Measurements from ENCODE around the gene AP1B1.

The AP1B1 gene

GRCh38 chr22:29394931-29395581, 6.7 kb upstream of the AP1B1 start:
- no peak for DNase-seq (ENCODE audit: low spot score)
- H3K4me3 ChIP-seq (ENCODE audit: severe bottlenecking): no peak overlapping the region
- H3K27me3 ChIP-seq (ENCODE audit: insufficient read depth, poor library complexity, severe bottlenecking): no peaks in the 10 kb centered on the region
- H3K9me3 ChIP-seq (ENCODE audit: severe bottlenecking): no peaks in the 10 kb centered on the region
- peak; percentile 92 for ATAC-seq (ENCODE audit: low read depth)
- no peaks in the 10 kb centered on the region for H3K36me3 ChIP-seq (ENCODE audit: low read depth)
- H3K4me1 ChIP-seq (ENCODE audit: insufficient read depth, poor library complexity, severe bottlenecking): no peaks in the 10 kb centered on the region
- peak; percentile 90 for TF ChIP-seq CTCF (IDR thresholded peaks at IDR 0.05; ENCODE audit: poor library complexity, severe bottlenecking)
- H3K27ac ChIP-seq (ENCODE audit: poor library complexity, severe bottlenecking): no peak overlapping the region

- no peaks in the 10 kb centered on the region for H3K36me3 ChIP-seq (ENCODE audit: low read depth)
- H3K27ac ChIP-seq (ENCODE audit: poor library complexity, severe bottlenecking): no peak overlapping the region
- H3K9me3 ChIP-seq (ENCODE audit: severe bottlenecking): no peaks in the 10 kb centered on the region
- DNase-seq (ENCODE audit: low spot score) (no peak), ATAC-seq (ENCODE audit: low read depth) (no peak)
- no peak for TF ChIP-seq CTCF (IDR thresholded peaks at IDR 0.05; ENCODE audit: poor library complexity, severe bottlenecking)
- no peaks in the 10 kb centered on the region for H3K4me1 ChIP-seq (ENCODE audit: insufficient read depth, poor library complexity, severe bottlenecking)
- H3K27me3 ChIP-seq (ENCODE audit: insufficient read depth, poor library complexity, severe bottlenecking): no peaks in the 10 kb centered on the region
- H3K4me3 ChIP-seq (ENCODE audit: severe bottlenecking): no peak overlapping the region
Measured at GRCh38 chr22:29393019-29393608, 4.7 kb upstream of the AP1B1 start.

DNA sequence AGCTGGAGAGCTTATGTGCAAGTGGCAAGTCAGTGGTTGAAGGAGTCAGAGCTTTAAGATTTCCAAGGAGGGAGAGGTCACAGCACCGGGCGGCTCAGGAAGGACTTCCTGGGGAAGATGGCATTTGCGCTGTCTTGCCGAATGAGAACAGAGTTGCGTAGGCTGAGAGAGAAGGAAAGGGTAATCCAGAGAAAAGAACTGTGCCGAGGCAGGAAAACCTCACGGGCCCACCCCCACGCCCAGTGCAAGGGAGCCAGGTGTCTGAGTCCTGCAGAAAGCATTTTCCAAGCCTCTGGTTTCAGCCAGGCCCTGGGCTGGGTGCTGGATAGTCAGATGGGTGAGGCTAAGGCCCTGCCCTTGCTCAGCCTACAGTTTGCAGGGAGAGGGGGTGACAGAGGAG, 3.2 kb upstream of the AP1B1 start:
- Histone ChIP-seq H3K27ac (ENCODE audit: poor library complexity, severe bottlenecking) (no peak overlapping the region), H3K4me1 (ENCODE audit: insufficient read depth, poor library complexity, severe bottlenecking) (peaks cover 4% of the 10 kb centered on the region), H3K36me3 (ENCODE audit: low read depth) (0 out of 2 replicates have a peak, but pooled peaks cover 3% of the 10 kb centered on the region), H3K9me3 (ENCODE audit: severe bottlenecking) (no peaks in the 10 kb centered on the region), H3K4me3 (ENCODE audit: severe bottlenecking) (no peak overlapping the region), H3K27me3 (ENCODE audit: insufficient read depth, poor library complexity, severe bottlenecking) (no peaks in the 10 kb centered on the region)
- no peak for TF ChIP-seq CTCF (IDR thresholded peaks at IDR 0.05; ENCODE audit: poor library complexity, severe bottlenecking)
- DNase-seq (ENCODE audit: low spot score) (no peak), ATAC-seq (ENCODE audit: low read depth) (no peak)

DNA sequence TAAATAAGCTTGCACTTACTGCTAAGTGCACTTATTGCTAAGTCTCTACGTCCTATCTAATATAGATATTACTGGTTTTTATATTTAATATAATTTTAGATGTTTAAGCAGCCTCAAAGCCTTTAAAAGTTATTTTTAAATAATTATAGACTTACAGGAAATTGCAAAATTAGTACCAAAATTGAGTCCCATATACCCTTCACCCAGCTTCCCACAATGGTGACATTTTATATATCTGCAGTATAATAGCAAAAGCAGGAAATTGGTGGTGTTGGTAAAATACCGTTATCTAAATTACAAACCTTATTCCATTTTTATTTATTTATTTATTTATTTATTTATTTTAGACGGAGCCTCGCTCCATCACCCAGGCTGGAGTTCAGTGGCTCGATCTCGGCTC, 1.9 kb upstream of the AP1B1 start:
- peaks cover 4% of the 10 kb centered on the region for H3K4me1 ChIP-seq (ENCODE audit: insufficient read depth, poor library complexity, severe bottlenecking)
- TF ChIP-seq CTCF (IDR thresholded peaks at IDR 0.05; ENCODE audit: poor library complexity, severe bottlenecking): no peak
- H3K36me3 ChIP-seq (ENCODE audit: low read depth): peaks cover 11% of the 10 kb centered on the region; the same call in 1 of the 2 replicates
- H3K4me3 ChIP-seq (ENCODE audit: severe bottlenecking): no peak overlapping the region
- ATAC-seq (ENCODE audit: low read depth) (no peak), DNase-seq (ENCODE audit: low spot score) (no peak)
- no peaks in the 10 kb centered on the region for H3K9me3 ChIP-seq (ENCODE audit: severe bottlenecking)
- H3K27ac ChIP-seq (ENCODE audit: poor library complexity, severe bottlenecking): no peak overlapping the region
- H3K27me3 ChIP-seq (ENCODE audit: insufficient read depth, poor library complexity, severe bottlenecking): no peaks in the 10 kb centered on the region

DNA sequence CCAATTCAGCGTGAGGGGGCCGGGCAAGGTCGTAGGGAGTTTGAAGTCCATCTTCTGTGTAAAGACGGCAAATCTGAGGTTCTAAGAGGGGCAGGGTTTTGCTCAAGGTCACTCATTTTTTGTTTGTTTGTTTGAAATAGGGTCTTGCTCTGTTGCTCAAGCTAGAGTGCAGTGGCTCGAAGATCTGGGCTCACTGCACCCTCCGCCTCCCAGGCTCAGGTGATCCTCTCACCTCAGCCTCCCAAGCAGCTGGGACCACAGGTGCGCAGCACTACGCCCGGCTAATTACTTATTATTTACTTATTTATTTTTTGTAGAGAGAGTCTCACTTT, 355 bp upstream of the AP1B1 start:
- Histone ChIP-seq H3K4me3 (ENCODE audit: severe bottlenecking) (peak overlapping the region; percentile 71), H3K9me3 (ENCODE audit: severe bottlenecking) (no peaks in the 10 kb centered on the region), H3K27ac (ENCODE audit: poor library complexity, severe bottlenecking) (no peak overlapping the region), H3K36me3 (ENCODE audit: low read depth) (peaks cover 19% of the 10 kb centered on the region; the same call in 1 of the 2 replicates), H3K4me1 (ENCODE audit: insufficient read depth, poor library complexity, severe bottlenecking) (peaks cover 4% of the 10 kb centered on the region), H3K27me3 (ENCODE audit: insufficient read depth, poor library complexity, severe bottlenecking) (no peaks in the 10 kb centered on the region)
- ATAC-seq (ENCODE audit: low read depth) (no peak), DNase-seq (ENCODE audit: low spot score) (no peak)
- no peak for TF ChIP-seq CTCF (IDR thresholded peaks at IDR 0.05; ENCODE audit: poor library complexity, severe bottlenecking)
